Hepatocyte (in vitro differentiated cells): Measurements from ENCODE around the gene GTPBP4. TPM values are rescaled to one million over a fixed set of nuclear protein-coding genes. Genes with fewer than 3 reads are reported as not detected.

Experiments
- DNase-seq: peaks from one replicate; pipeline ENCODE4 v3.0.0-alpha.2; 2016; ENCODE audit warnings: low spot score
- H2AFZ ChIP-seq: fragments of 200-600 bp; sonication (generic); 2 replicates; pipeline ENCODE4 v1.6.0; 2016; ENCODE audit warnings: antibody characterized with exemption, mild to moderate bottlenecking
- H3K27ac ChIP-seq: fragments of 200-600 bp; sonication (generic); 2 replicates; pipeline ENCODE4 v1.5.1; 2016; ENCODE audit warnings: mild to moderate bottlenecking
- H3K27me3 ChIP-seq: fragments of 200-600 bp; sonication (generic); 2 replicates; pipeline ENCODE4 v1.6.1; 2016
- H3K36me3 ChIP-seq: fragments of 200-600 bp; sonication (generic); replicated peaks from 2 replicates; pipeline ENCODE4 v1.5.1; 2016; ENCODE audit warnings: low read depth; ENCODE audit not compliant: insufficient read depth
- H3K4me1 ChIP-seq: fragments of 200-600 bp; sonication (generic); 2 replicates; pipeline ENCODE4 v1.5.1; 2016; ENCODE audit warnings: mild to moderate bottlenecking, moderate library complexity; ENCODE audit not compliant: insufficient read depth
- H3K4me2 ChIP-seq: fragments of 200-600 bp; sonication (generic); 2 replicates; pipeline ENCODE4 v1.6.0; 2016
- H3K4me3 ChIP-seq: fragments of 200-600 bp; sonication (generic); 2 replicates; pipeline ENCODE4 v1.5.1; 2016; ENCODE audit warnings: mild to moderate bottlenecking
- H3K79me2 ChIP-seq: fragments of 200-600 bp; sonication (generic); 2 replicates; pipeline ENCODE4 v1.6.0; 2017; ENCODE audit warnings: mild to moderate bottlenecking
- H3K9me2 ChIP-seq: fragments of 200-600 bp; sonication (generic); replicated peaks from 2 replicates; pipeline ENCODE4 v1.6.0; 2017; ENCODE audit warnings: mild to moderate bottlenecking; ENCODE audit not compliant: insufficient read depth
- H3K9me3 ChIP-seq: fragments of 200-600 bp; sonication (generic); 2 replicates; pipeline ENCODE4 v1.5.1; 2016; ENCODE audit warnings: low read depth, mild to moderate bottlenecking
- H4K20me1 ChIP-seq: fragments of 200-600 bp; sonication (generic); 2 replicates; pipeline ENCODE4 v1.6.0; 2016; ENCODE audit warnings: mild to moderate bottlenecking; ENCODE audit not compliant: insufficient read depth, poor library complexity, severe bottlenecking
- CTCF ChIP-seq: fragments of 200-600 bp; sonication (generic); IDR thresholded peaks from 2 replicates; pipeline ENCODE4 v1.5.1; 2016; ENCODE audit warnings: antibody characterized with exemption, mild to moderate bottlenecking; ENCODE audit not compliant: poor library complexity
- EZH2 ChIP-seq: fragments of 200-600 bp; sonication (generic); IDR thresholded peaks from 2 replicates; pipeline ENCODE4 v1.6.1; 2016; ENCODE audit warnings: antibody characterized with exemption, mild to moderate bottlenecking, borderline replicate concordance
- EZH2phosphoT487 ChIP-seq: fragments of 200-600 bp; sonication (generic); IDR thresholded peaks from one replicate; pipeline ENCODE4 v1.6.1; 2018; ENCODE audit warnings: antibody characterized with exemption, mild to moderate bottlenecking, low read depth, moderate library complexity; ENCODE audit not compliant: unreplicated experiment, severe bottlenecking
- WGBS: methylation state at CpG from one replicate; pipeline ENCODE4 v1.1.6; 2016; ENCODE audit warnings: low lambda C conversion rate; ENCODE audit errors: missing lambda C conversion rate; 5-methylcytosine and 5-hydroxymethylcytosine counted together
- polyA plus RNA-seq: library from polyadenylated mRNA; unstranded; fragments of >200 nt; fragmentation: Nextera tagmentation; extraction: Ambion mirVana; gene quantifications from 2 replicates; pipeline ENCODE4 v1.2.1, GENCODE V29; 2016
- total RNA-seq: library from RNA; depleted of rRNA; stranded (reverse); fragments of >200 nt; gene quantifications from 2 replicates; pipeline ENCODE4 v1.2.3, GENCODE V29; 2014

The GTPBP4 gene
- total and polyA plus RNA-seq, 2 experiments from 2014 or later: 34.2 to 55.5 TPM

GRCh38 chr10:1002425-1003006 is 14.3 kb downstream of the GTPBP4 start:
- H3K4me3 ChIP-seq: no peak overlapping the region
- peaks cover 20% of the 10 kb centered on the region for H3K36me3 ChIP-seq
- TF ChIP-seq EZH2 (no peak), CTCF (no peak), EZH2phosphoT487 (no peak)
- H3K9me3 ChIP-seq: peaks cover 12% of the 10 kb centered on the region
- over 99% methylated on average over 5 of the region's 5 CpGs for WGBS
- no peak for DNase-seq
- H3K4me2 ChIP-seq: no peak overlapping the region
- no peaks in the 10 kb centered on the region for H4K20me1 ChIP-seq
- no peaks in the 10 kb centered on the region for H3K9me2 ChIP-seq
- no peaks in the 10 kb centered on the region for H3K4me1 ChIP-seq
- H3K27me3 ChIP-seq: no peaks in the 10 kb centered on the region
- no peak overlapping the region for H3K27ac ChIP-seq
- peaks cover 21% of the 10 kb centered on the region for H3K79me2 ChIP-seq
- H2AFZ ChIP-seq: no peak overlapping the region

- Histone ChIP-seq H3K79me2 (peaks cover 21% of the 10 kb centered on the region), H3K27ac (no peak overlapping the region), H3K4me2 (no peak overlapping the region), H2AFZ (no peak overlapping the region), H3K4me1 (no peaks in the 10 kb centered on the region), H3K9me2 (no peaks in the 10 kb centered on the region), H3K27me3 (no peaks in the 10 kb centered on the region), H4K20me1 (no peaks in the 10 kb centered on the region), H3K4me3 (no peak overlapping the region), H3K9me3 (peaks cover 12% of the 10 kb centered on the region), H3K36me3 (peaks cover 20% of the 10 kb centered on the region)
- 97% methylated on average over 9 of the region's 9 CpGs for WGBS
- no peak for TF ChIP-seq CTCF
- TF ChIP-seq EZH2phosphoT487: no peak
- no peak for TF ChIP-seq EZH2
- DNase-seq: no peak
Observed at GRCh38 chr10:1003884-1004670, 15.8 kb downstream of the GTPBP4 start.

- H3K9me2 ChIP-seq: no peaks in the 10 kb centered on the region
- no peaks in the 10 kb centered on the region for H4K20me1 ChIP-seq
- H3K4me1 ChIP-seq: no peaks in the 10 kb centered on the region
- DNase-seq: no peak
- H3K4me2 ChIP-seq: no peak overlapping the region
- H3K27ac ChIP-seq: no peak overlapping the region
- no peak overlapping the region for H3K4me3 ChIP-seq
- peaks cover 19% of the 10 kb centered on the region for H3K79me2 ChIP-seq
- no peak for TF ChIP-seq EZH2phosphoT487
- TF ChIP-seq CTCF: no peak
- TF ChIP-seq EZH2: no peak
- no peaks in the 10 kb centered on the region for H3K27me3 ChIP-seq
- no peak overlapping the region for H2AFZ ChIP-seq
- WGBS: 97% methylated on average over 9 of the region's 9 CpGs
- H3K36me3 ChIP-seq: peaks cover 13% of the 10 kb centered on the region
- peaks cover 12% of the 10 kb centered on the region for H3K9me3 ChIP-seq
Observed at GRCh38 chr10:1006573-1006972, 18.3 kb downstream of the GTPBP4 start.
